NCI-H1930 (cell line): ENCODE results near the gene TTLL13.

ENCODE experiments used
- DNase-seq, 2 experiments: peaks; one replicate each; lab custom pipeline; 2025; lab: John Stamatoyannopoulos, UW

The TTLL13 gene

DNA sequence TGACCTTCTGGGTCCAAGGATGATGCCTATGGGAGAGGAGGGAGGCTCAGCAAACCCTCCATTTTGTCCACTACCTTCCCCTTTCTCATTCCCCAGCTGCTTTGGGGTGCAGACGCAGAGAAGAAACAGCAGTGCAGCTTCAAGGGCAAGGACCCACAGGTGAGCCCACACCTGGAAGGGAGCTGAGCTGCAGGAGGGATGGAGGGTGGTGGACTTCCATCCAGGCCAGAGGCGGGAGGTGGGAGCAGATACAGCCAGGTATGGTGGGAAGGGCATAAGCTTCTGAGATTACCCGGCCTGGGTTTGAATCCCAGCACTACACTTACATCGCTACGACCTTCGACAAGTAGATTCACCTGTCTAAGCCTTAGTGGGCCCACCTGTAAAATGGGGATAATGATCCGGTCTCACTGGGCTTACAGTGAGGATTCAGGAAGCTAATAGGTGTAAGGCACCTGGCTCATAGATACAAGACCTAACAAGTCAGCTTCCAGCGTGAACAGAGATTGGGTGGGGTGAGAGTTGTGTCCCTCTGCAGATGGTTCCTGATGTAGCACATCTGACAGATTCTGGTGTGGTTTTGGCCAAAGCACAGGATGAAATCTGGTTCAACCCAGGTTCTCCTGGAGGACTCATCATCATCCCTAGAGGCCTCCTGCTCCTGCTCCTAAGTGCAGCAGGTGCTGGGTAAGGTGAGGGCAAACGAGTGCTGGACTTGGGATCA, 31.5 kb upstream of the TTLL13 start:
- no peak for DNase-seq

DNA sequence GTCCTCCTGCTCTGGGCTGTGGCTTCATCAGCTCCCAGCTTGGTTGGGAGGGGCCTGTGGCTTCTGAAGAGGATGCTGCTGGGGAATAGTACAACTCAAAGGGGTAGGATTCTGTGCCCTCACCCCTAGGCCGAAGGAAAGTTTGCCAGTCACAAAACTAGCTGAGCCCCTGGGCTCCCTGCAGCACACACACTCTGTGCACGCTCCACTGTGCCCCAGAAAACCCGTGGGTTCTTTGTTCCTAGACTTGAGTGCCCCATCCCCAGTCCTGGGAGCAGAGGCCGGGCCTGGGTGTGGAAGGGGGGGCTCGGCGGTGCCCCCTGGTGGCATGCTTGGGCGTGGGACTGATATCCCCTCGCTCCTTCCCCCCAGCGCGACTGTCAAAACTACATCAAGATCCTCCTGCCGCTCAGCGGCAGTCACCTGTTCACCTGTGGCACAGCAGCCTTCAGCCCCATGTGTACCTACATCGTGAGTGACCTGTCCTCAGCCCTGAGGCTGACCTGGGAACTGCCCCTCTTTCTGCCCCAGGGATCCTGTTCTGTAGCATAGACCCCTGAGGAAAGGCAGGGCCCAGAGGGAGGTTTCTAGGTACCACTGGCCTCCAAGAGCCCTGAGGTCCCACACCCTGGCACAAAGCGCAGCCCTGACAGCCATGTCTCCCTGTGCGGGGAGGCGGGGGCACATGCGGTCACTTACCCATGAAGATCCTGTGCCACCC, 29.8 kb upstream of the TTLL13 start:
- no peak for DNase-seq

DNA sequence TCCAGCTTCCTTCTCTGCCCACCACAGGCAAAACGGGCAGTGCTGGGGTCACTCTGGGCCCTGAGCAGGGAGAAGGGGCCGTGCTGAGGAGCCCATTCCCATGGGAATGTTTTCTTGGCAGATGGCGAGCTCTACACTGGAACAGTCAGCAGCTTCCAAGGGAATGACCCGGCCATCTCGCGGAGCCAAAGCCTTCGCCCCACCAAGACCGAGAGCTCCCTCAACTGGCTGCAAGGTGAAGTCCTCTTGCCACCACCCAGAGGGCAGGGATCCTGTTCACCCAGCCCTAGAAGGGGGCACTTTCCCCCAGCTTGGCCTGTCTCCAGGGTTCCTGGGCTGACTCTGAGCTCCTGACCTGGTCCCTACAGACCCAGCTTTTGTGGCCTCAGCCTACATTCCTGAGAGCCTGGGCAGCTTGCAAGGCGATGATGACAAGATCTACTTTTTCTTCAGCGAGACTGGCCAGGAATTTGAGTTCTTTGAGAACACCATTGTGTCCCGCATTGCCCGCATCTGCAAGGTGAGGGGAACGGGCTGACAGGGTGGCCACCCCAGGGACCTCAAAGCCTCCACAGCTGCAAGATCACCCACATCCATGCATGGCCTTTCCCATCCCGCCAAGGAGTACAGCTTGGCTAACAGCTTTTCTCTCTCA, 28.0 kb upstream of the TTLL13 start:
- peak in 1 of 2 experiments; percentile 21 for DNase-seq

DNA sequence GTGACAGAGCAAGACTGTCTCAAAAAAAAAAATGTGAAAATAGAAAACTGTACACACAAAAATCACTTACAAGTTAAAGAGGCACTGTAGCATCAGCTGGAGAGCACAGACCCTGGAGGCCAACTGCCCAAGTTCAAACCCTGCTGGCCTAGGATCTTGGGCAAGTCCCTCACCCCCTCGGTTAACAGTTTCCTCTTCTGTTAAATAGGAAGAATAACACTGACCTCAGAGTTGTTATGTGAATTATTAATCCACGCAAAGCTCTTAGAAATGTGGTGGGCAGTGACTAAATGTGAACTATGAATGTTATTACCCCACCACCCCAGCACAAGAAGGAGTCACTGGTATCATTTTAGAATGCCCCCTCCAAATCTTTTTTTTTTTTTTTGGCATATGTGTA, 26.8 kb upstream of the TTLL13 start:
- no peak for DNase-seq

DNA sequence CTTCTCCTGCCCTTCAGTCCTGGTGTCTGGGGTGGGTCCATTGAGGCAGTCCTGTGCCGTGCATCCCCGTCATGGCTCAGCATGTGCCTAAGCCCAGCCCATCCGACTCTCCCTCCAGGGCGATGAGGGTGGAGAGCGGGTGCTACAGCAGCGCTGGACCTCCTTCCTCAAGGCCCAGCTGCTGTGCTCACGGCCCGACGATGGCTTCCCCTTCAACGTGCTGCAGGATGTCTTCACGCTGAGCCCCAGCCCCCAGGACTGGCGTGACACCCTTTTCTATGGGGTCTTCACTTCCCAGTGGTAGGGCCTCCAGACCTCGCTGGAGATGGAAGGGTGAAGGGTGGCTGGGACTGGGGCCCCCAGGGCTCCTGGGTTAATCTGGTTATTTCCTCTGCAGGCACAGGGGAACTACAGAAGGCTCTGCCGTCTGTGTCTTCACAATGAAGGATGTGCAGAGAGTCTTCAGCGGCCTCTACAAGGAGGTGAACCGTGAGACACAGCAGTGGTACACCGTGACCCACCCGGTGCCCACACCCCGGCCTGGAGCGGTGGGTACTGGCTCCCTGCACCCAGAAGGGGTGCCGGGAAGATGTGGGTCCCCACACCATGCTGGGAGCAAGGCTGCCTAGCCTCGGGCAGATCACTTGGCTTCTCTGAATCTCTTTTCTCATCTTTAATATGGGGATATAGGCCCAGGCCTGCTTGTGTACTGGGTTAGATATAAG, 25.8 kb upstream of the TTLL13 start:
- DNase-seq, result no peak

DNA sequence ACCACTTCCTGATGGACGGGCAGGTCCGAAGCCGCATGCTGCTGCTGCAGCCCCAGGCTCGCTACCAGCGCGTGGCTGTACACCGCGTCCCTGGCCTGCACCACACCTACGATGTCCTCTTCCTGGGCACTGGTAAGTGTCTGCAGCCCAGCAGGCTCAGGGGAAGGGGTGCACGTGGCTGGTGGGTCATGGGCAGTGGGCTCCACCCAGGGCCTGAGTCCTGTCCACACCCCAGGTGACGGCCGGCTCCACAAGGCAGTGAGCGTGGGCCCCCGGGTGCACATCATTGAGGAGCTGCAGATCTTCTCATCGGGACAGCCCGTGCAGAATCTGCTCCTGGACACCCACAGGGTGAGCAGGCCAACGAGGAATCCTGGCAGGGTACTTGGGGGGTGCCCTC, 24.3 kb upstream of the TTLL13 start:
- DNase-seq, result no peak

DNA sequence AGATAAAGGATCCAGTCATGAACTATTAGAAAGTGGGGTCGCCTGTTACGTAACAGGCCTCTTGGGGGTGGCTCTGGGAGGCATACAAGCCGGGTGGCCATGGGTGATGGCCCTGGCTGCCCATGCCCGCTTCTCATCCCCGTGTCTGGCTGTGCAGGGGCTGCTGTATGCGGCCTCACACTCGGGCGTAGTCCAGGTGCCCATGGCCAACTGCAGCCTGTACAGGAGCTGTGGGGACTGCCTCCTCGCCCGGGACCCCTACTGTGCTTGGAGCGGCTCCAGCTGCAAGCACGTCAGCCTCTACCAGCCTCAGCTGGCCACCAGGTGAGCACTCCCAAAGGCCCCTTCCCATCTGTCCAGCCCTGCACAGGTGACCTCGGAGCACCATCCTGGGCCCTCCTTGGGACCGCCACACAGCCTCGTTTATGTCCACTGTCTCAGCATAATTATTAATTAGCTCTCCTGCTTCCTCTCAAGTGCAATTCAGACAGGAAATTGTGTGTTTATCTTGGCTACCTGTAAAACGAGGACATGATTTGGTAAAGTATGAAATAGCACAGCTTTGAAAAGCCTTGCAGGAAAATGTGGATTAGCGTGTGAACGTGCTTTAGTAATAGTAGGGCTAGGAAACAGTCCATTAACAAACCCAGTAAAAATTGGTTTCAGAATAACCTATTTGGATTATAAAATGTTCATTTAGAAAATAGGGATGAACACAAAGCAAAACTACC, 23.7 kb upstream of the TTLL13 start:
- DNase-seq, result no peak

DNA sequence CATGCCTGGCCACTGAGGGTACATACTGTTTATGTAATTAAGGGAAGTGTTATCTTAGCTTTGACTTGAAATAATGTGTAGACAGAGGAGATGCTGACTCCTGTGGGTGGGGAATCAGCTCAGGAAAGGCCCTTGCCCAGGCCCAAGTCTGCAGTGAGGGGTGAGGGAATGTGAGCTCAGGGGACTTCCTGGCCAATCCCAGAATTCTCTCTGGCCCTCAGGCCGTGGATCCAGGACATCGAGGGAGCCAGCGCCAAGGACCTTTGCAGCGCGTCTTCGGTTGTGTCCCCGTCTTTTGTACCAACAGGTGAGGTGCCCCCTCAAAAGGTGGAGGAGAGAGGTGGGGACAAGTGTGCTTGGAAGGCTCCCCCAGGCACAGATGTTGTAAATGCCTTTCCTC, 22.0 kb upstream of the TTLL13 start:
- DNase-seq, result no peak

DNA sequence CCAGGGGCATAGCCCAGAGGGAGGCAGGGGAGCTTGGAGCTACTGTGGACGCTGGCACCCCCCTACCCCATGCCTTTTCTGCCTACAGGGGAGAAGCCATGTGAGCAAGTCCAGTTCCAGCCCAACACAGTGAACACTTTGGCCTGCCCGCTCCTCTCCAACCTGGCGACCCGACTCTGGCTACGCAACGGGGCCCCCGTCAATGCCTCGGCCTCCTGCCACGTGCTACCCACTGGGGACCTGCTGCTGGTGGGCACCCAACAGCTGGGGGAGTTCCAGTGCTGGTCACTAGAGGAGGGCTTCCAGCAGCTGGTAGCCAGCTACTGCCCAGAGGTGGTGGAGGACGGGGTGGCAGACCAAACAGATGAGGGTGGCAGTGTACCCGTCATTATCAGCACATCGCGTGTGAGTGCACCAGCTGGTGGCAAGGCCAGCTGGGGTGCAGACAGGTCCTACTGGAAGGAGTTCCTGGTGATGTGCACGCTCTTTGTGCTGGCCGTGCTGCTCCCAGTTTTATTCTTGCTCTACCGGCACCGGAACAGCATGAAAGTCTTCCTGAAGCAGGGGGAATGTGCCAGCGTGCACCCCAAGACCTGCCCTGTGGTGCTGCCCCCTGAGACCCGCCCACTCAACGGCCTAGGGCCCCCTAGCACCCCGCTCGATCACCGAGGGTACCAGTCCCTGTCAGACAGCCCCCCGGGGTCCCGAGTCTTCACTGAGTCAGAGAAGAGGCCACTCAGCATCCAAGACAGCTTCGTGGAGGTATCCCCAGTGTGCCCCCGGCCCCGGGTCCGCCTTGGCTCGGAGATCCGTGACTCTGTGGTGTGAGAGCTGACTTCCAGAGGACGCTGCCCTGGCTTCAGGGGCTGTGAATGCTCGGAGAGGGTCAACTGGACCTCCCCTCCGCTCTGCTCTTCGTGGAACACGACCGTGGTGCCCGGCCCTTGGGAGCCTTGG, 21.3 kb upstream of the TTLL13 start:
- DNase-seq, result no peak

DNA sequence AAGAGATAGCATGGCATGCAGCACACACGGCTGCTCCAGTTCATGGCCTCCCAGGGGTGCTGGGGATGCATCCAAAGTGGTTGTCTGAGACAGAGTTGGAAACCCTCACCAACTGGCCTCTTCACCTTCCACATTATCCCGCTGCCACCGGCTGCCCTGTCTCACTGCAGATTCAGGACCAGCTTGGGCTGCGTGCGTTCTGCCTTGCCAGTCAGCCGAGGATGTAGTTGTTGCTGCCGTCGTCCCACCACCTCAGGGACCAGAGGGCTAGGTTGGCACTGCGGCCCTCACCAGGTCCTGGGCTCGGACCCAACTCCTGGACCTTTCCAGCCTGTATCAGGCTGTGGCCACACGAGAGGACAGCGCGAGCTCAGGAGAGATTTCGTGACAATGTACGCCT, 20.4 kb upstream of the TTLL13 start:
- DNase-seq, result no peak

DNA sequence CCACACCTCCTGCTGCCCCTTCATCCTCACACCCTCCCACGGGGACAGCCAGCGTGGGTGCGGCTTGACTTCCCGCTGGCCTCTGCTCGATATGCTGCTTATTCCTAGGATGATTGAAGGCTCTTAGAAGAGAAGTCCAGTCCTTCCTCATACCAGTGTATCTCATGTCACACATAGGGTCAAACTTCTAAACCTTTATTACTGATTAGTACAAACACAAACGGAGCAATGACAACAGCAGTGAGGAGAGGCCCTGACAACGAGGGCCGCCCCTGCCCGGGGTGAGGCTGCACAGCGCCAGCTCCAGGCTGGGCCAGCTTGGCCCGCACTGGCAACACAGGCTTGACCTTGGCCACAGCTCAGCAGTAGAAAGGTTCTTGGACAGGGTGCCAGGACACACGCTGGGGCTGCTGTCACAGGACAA, 19.3 kb upstream of the TTLL13 start:
- no peak for DNase-seq

DNA sequence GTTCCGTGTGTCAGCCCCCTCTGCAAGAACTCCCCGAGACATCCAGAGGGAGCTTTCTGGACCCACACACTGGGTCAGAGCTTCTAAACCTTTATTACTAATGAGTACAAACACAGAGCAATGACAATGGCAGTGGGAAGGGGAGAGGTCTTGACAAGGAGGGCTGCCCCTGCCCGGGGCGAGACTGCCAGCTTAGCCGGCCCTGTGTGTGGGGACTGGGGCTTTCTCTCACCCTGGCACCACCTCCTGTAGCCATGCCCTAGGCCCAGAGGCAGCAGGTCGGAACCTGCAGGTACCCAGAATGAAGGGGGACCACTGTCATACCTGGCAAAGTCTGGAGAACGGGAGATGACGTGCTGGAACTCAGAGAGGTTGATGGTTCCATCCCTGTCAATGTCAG, 18.7 kb upstream of the TTLL13 start:
- DNase-seq, result no peak

DNA sequence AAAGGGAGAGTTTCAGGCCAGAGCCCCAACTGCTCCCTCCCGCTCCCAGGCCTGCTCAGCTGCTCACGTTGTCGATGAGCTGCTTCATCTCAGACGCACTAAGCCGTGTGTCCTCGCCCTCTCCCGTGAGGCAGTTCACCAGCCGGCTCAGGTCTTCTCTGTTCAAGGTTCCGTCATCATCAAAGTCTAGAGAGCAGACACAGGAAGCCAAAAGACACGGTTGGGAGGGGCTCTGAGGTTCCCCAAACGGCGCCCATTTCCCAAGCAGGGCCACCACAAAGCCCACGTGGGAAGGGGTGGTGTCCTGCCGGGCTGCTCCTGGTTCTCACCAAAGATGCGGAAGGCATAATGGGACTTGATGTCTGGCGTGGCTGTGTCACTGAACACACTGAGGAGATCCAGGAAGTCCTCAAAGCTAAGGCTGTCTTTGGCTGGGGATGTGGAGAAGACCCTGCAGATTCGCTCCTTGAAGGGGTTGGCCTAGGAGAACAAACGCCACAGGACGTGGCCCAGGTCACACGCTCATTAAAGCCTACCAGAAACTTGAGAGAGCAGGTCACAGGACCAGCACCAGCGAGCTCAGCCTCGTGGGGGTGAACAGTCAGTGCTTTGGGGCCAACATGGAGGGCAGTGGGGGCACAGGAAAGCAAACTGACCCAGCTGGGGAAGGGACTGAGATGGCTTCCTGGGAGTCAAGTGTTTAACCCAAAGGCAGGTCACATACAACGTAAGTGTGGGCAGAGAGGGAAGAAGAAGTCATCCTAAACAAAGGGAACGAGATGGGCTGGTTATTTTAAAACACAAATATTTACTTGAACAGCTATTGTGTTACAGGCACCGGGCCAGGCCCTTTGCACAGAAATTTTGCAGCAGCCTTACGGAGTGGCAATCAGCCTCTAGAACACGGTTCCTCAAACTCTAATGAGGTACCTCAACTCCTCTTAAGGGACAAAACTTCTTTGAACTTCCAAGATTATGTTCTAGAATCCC, 18.0 kb upstream of the TTLL13 start:
- DNase-seq, result no peak

DNA sequence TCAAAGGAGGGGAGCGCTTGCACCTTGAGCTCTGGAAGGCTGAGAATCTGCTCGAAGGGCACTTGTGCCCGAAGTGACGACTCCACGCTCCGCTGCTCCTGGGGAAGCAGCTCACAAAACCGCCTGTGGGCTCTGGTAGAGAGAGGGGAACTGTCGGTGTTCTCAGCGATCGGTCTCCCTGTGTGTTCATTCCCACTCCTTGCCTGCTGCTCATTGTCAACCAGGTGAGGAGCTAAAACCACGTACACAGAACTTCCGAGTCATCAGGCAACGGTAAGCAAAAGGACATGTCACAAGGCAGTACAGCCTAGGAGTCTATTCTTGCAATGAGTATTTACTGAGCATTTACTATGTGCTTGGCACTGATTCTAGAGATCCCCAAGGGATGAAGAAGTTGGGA, 17.2 kb upstream of the TTLL13 start:
- no peak for DNase-seq

DNA sequence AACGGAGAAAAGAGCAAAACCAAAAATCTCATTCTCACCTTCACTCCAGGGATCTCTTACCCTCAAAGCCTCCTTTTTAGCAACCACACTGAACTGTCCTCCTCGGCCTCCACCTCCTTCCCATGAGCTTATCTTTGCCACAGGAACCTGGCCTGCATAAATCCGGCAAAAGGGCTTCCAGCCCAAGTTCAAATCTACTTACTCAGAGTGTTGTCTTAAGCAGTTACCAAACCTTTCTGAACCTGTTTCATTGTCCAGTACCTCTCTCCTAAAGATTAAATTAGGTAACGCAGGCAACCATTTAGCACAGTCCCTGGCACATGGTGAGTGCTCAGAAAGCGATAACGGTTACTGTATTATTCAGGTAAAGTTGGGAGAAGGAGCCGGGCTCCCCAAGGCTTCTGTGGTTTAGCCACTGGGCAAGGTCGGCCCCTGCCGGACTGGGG, 16.4 kb upstream of the TTLL13 start:
- DNase-seq, result no peak

DNA sequence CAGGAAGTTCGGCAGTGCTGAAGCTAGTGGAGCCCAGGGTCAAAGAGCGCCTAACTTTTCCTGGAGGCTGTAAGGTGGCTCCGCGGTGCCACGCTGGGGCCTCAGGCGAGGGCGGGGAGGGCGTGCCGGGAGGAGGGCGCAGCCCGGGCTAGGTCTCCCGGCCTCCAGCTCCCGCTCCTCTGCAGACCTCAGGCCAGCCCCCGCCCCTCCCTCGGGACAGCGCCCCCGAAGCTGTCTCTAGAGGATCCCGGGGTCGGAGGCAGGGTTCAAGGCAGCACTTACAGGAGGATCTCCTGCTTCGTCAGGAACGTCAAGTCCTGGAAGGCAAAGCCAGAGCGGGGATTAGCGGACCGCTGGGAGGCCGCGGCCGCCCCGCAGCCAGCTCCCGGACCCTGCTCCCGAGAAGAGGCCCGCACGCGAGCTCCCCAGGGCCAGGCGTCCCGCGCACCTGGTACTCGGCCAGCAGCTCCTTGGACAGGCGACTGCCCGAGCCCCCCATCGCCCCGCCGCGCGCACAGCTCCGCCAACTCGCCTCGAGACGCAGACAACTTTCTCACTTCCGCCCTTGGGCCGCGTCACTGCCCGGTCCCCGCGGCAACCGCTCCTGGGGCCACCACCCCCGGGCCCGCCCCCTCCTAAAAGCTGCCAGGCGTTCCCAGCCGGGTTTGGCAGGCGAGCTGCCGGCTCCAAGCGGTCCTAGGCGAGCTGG, 15.8 kb upstream of the TTLL13 start, which contains the start of gene CIB1:
TSS of gene CIB1 (minus strand) at position 555 of the 709 bp plus-strand sequence. CDS start at position 499, 56 bp downstream.
- peak; percentile 28 to 75 for DNase-seq

DNA sequence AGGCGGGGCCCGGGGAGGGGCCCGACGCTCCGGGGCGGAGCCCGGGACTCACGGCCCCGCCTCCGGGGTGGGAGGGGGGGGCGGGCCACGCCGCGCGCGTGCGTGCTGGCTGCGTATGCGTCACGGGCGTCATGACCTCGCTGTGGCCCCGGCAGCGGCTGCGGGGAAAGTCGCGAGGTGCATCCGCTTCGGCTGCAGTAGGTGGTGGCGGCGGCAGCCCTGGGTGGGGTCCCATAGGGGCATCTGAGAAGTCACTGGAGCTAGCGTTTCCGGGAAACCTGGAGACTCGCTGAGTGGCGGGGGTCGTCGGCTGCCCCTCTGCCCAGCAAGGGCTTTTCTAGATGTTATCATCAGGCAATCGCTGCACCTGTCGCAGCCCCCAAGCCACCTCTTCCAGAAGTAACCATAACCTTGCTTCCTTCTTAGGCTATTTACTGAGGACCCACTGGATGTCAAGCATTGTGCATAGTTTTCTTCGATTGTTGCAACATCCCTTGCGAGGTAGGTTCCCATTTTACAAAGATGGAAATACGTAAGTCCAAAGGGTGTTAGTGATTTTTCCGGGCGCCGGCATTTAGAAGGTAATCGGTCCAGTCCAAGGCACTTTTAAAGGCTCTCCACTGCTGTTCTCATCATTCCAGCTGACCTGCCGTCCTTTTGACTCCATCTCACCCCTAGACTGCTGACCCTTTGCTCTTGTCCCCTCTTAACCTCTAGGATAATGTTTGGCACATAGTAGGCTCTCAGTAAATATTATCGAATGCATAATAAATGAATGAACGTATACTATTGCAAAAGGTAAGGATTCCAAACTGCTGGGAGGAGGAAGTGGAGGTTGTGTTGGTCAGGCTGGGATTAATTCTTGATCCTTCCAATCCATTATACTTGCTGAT, 15.0 kb upstream of the TTLL13 start, which contains the start of gene GDPGP1:
TSS of gene GDPGP1 (plus strand) at position 114 of the 893 bp plus-strand sequence. CDS start 6,700 bp downstream, outside the sequence.
- DNase-seq, result peak in 1 of 2 experiments; percentile 83
